CD14-positive monocyte (primary cell): ENCODE data around the gene SLC17A7. TPM values are rescaled to one million over a fixed set of nuclear protein-coding genes. Genes with fewer than 3 reads are reported as not detected.
A peak's percentile ranks its signal among the peaks of the same experiment; 100 is the strongest.

Experiments used
- DNase-seq, 3 donors: peaks; one replicate each; pipeline ENCODE4 v3.0.0-alpha.2; 2011 to 2022
- H2AFZ ChIP-seq: 2 replicates; pipeline ENCODE4 v1.6.0; 2012; ENCODE audit warnings: mild to moderate bottlenecking, low read depth, low read length, inconsistent platforms; ENCODE audit not compliant: insufficient read depth, poor library complexity, severe bottlenecking
- H3K27ac ChIP-seq, 2 donors: 1 replicate in 1 of 2; 2 replicates in 1 of 2; pipeline ENCODE4 v1.5.1; 2012 to 2013; ENCODE audit warnings: low read length in 2 of 2, control low read depth in 1 of 2, inconsistent platforms in 1 of 2, low read depth in 1 of 2, mild to moderate bottlenecking in 1 of 2
- H3K27me3 ChIP-seq, 2 donors: one replicate each; pipeline versions ENCODE4 v1.6.0 to v1.6.1; 2011 to 2013; ENCODE audit warnings: low read length in 2 of 2; ENCODE audit not compliant: control insufficient read depth in 2 of 2, insufficient read depth in 2 of 2
- H3K36me3 ChIP-seq, 2 donors: replicated peaks in 1 of 2; 1 replicate in 1 of 2; 2 replicates in 1 of 2; pipeline versions ENCODE4 v1.5.1 to v1.6.1; 2012 to 2013; ENCODE audit warnings: low read length in 2 of 2, control low read depth in 1 of 2, inconsistent platforms in 1 of 2, mild to moderate bottlenecking in 1 of 2; ENCODE audit not compliant: insufficient read depth in 2 of 2, control insufficient read depth in 1 of 2
- H3K4me1 ChIP-seq, 2 donors: 1 replicate in 1 of 2; 2 replicates in 1 of 2; pipeline versions ENCODE4 v1.5.1 to v1.6.1; 2012 to 2013; ENCODE audit warnings: low read length in 2 of 2, control low read depth in 1 of 2, inconsistent platforms in 1 of 2, mild to moderate bottlenecking in 1 of 2, moderate library complexity in 1 of 2; ENCODE audit not compliant: insufficient read depth in 2 of 2, control insufficient read depth in 1 of 2
- H3K4me2 ChIP-seq: replicated peaks from 2 replicates; pipeline ENCODE3; 2012; ENCODE audit warnings: low read length, moderate library complexity, mild to moderate bottlenecking; ENCODE audit not compliant: poor library complexity, severe bottlenecking; ENCODE audit errors: extremely low read depth
- H3K4me3 ChIP-seq, 3 experiments: fragments of 200-600 bp in 1 of 3; sonication (generic) in 1 of 3; replicated peaks in 1 of 3; 1 replicate in 2 of 3; 2 replicates in 1 of 3; pipeline ENCODE4 v1.5.1; 2011 to 2013; ENCODE audit warnings: low read length in 3 of 3, mild to moderate bottlenecking in 3 of 3, control low read depth in 2 of 3, low read depth in 2 of 3, inconsistent platforms in 1 of 3, moderate library complexity in 1 of 3
- H3K79me2 ChIP-seq: 2 replicates; pipeline ENCODE4 v1.6.0; 2012; ENCODE audit warnings: mild to moderate bottlenecking, control low read depth, inconsistent platforms, low read length, moderate library complexity; ENCODE audit not compliant: insufficient read depth
- H3K9ac ChIP-seq: 2 replicates; pipeline ENCODE4 v1.6.0; 2017; ENCODE audit warnings: low read length, mild to moderate bottlenecking; ENCODE audit not compliant: insufficient read depth, poor library complexity, severe bottlenecking
- H3K9me3 ChIP-seq, 2 donors: replicated peaks in 1 of 2; 1 replicate in 1 of 2; 2 replicates in 1 of 2; pipeline versions ENCODE4 v1.5.1 to v1.6.1; 2012 to 2013; ENCODE audit warnings: low read length in 2 of 2, control low read depth in 1 of 2; ENCODE audit not compliant: control insufficient read depth in 1 of 2, insufficient read depth in 1 of 2
- H4K20me1 ChIP-seq: 2 replicates; pipeline ENCODE4 v1.6.0; 2012; ENCODE audit warnings: mild to moderate bottlenecking, low read length, control low read depth, moderate library complexity; ENCODE audit not compliant: insufficient read depth
- H3K27ac Mint-ChIP-seq, 7 donors: one replicate each; pipeline ENCODE4 v1.8.0; 2020; ENCODE audit warnings: mild to moderate bottlenecking in 7 of 7, mixed read lengths in 7 of 7, moderate library complexity in 6 of 7, inconsistent platforms in 2 of 7
- H3K27me3 Mint-ChIP-seq, 3 donors: one replicate each; pipeline ENCODE4 v1.8.0; 2021 to 2022; ENCODE audit warnings: low read depth in 3 of 3, mild to moderate bottlenecking in 3 of 3, mixed read lengths in 3 of 3, moderate library complexity in 3 of 3, inconsistent platforms in 1 of 3
- H3K36me3 Mint-ChIP-seq, 2 donors: one replicate each; pipeline ENCODE4 v1.8.0; 2020; ENCODE audit warnings: mixed read lengths in 2 of 2, inconsistent platforms in 1 of 2, mild to moderate bottlenecking in 1 of 2
- H3K4me1 Mint-ChIP-seq: one replicate; pipeline ENCODE4 v1.8.0; 2020; ENCODE audit warnings: mild to moderate bottlenecking, mixed read lengths
- H3K4me3 Mint-ChIP-seq, 2 donors: one replicate each; pipeline ENCODE4 v1.8.0; 2020; ENCODE audit warnings: mild to moderate bottlenecking in 2 of 2, mixed read lengths in 2 of 2, moderate library complexity in 1 of 2
- H3K9me3 Mint-ChIP-seq, 7 donors: one replicate each; pipeline ENCODE4 v1.8.0; 2020 to 2022; ENCODE audit warnings: mixed read lengths in 7 of 7, mild to moderate bottlenecking in 6 of 7, moderate library complexity in 6 of 7, inconsistent platforms in 2 of 7
- WGBS: methylation state at CpG from one replicate; pipeline ENCODE4 v1.1.5; 2013; ENCODE audit warnings: missing lambda C conversion rate; ENCODE audit not compliant: insufficient coverage; 5-methylcytosine and 5-hydroxymethylcytosine counted together
- intact Hi-C, 2 donors: fragments of 100-400 bp; cut with micrococcal nuclease; formaldehyde crosslinking; loops; one replicate each; pipeline versions ENCODE4 v1.15.0 to v1.15.1; 2023
- polyA plus RNA-seq, 3 donors: library from polyadenylated mRNA; depleted of rRNA in 1 of 3; unstranded in 2 of 3; stranded (reverse) in 1 of 3; fragments of 300-500 nt in 2 of 3; fragments of >200 nt in 1 of 3; fragmentation: Illumina TruSeq in 2 of 3; gene quantifications; 1 replicate in 2 of 3; 2 replicates in 1 of 3; pipeline ENCODE4 v1.2.3, GENCODE V29; 2012 to 2021
- TF ChIP-seq, protein P1 (sequence below): fragments of 200-600 bp; IDR thresholded peaks from one replicate; pipeline ENCODE4 v1.8.0; 2022; ENCODE audit warnings: antibody characterized with exemption, mild to moderate bottlenecking

SLC17A7 gene
- polyA plus RNA-seq, 3 donors: 0.04 to 0.09 TPM; not detected in 1

DNA sequence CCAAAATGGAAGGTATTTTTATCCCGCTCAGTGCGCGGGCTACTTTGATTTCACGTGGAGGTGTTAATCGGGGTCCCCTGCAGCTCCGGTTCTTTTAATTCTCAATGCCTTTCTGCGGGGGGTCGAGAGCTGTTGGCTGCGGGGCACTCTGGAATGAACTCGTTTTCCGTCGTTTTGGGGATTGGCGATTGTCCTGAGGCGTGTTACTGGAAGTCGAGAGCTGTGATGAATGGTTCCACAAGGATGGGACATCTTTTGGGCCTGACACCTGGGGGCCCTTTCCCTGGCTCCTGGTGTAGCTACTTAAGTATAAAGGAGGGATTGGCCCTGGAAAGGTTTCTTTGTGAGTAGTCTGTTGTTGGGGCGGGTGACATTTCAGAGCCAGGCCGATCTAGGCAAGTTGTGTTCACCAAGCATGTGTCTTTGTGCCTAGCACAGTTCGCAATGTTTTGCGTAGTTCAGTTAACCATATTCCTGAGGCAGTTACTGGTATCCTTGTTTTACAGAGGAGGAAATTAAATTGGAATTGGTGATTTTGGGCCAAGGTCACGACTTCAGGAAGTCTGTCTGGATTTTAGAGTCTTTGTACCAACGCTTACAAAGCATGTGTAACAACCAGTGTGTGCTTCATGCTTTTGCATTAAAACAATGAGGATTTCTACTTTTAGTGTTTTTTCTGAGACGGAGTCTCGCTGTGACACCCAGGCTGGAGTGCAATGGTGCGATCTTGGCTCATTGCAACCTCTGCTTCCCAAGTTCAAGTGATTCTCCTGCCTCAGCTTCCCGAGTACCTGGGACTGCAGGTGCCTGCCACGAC, 46.9 kb upstream of the SLC17A7 start:
- H3K36me3 ChIP-seq: peaks cover 38 to 43% of the 10 kb centered on the region in 2 donors
- Mint-ChIP-seq H3K27ac (peak overlapping the region; percentile 89 to 97 (median 96)), H3K4me1 (peaks cover 23% of the 10 kb centered on the region)

More for the DNA sequence above, 46.9 kb upstream of the SLC17A7 start:
- H3K36me3 Mint-ChIP-seq: peaks cover 38 to 41% of the 10 kb centered on the region in 2 donors
- no peak for DNase-seq
- peaks cover 50% of the 10 kb centered on the region for H4K20me1 ChIP-seq
- H3K79me2 ChIP-seq: peaks cover 30% of the 10 kb centered on the region
- H3K9me3 ChIP-seq: no peaks in the 10 kb centered on the region
- peak overlapping the region; percentile 82 for H3K9ac ChIP-seq
- intact Hi-C loops: loop anchor here in 1 of 2 donors (5.0 kb wide), 1 partner anchor 36 kb away; the partner anchor contains the start of genes ALDH16A1 and PIH1D1
- peaks cover 17 to 19% of the 10 kb centered on the region in 2 donors for H3K4me1 ChIP-seq
- peak overlapping the region; percentile 79 to 95 (median 82) for H3K4me3 ChIP-seq
- peak overlapping the region; percentile 50 to 89 for H3K27ac ChIP-seq
- H2AFZ ChIP-seq: no peak overlapping the region
- peak overlapping the region; percentile 99 for H3K4me2 ChIP-seq
- WGBS: 1% methylated on average over 26 of the region's 26 CpGs
- H3K27me3 Mint-ChIP-seq: peaks cover 0 to 3% (median 1%) of the 10 kb centered on the region in 3 donors
- H3K9me3 Mint-ChIP-seq: peaks cover 0 to 5% (median 0%) of the 10 kb centered on the region in 7 donors
- H3K27me3 ChIP-seq: no peaks in the 10 kb centered on the region
- TF ChIP-seq, protein P1, sequence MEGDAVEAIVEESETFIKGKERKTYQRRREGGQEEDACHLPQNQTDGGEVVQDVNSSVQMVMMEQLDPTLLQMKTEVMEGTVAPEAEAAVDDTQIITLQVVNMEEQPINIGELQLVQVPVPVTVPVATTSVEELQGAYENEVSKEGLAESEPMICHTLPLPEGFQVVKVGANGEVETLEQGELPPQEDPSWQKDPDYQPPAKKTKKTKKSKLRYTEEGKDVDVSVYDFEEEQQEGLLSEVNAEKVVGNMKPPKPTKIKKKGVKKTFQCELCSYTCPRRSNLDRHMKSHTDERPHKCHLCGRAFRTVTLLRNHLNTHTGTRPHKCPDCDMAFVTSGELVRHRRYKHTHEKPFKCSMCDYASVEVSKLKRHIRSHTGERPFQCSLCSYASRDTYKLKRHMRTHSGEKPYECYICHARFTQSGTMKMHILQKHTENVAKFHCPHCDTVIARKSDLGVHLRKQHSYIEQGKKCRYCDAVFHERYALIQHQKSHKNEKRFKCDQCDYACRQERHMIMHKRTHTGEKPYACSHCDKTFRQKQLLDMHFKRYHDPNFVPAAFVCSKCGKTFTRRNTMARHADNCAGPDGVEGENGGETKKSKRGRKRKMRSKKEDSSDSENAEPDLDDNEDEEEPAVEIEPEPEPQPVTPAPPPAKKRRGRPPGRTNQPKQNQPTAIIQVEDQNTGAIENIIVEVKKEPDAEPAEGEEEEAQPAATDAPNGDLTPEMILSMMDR: no peak
- peak overlapping the region; percentile 98 for H3K4me3 Mint-ChIP-seq
